ENCODE measurements around the gene TMEM198.

TMEM198 gene

DNA sequence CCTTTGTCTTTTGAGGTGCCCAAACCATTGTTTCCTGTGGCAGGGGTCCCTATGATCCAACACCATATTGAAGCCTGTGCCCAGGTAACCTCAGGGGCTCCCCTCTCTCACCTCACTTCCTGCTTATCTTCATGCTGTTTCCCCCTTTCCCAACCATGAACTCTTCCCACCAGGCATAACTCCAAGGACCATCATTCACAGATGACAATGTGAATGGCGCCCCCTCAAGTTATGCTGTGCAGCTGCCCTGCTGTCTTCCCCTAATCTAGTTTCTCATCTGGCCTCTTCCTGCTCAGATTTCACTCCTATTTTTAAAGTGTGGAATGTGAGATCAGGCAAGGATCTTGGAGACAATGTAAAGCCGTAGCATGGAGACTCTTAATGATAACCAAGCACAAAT, 43.7 kb upstream of the TMEM198 start:
- Histone ChIP-seq H3K9ac (ENCODE audit: low read length) (no peak overlapping the region), H3K27ac (ENCODE audit: low read depth, low read length) (no peak overlapping the region), H3K9me3 (ENCODE audit: low read length) (no peaks in the 10 kb centered on the region), H3K4me1 (ENCODE audit: insufficient read depth, low read length) (peaks cover 35% of the 10 kb centered on the region), H3K4me3 (ENCODE audit: low read depth in 1 of 2, low read length in 2 of 2) (no peak overlapping the region), H3K36me3 (ENCODE audit: insufficient read depth, low read length) (peaks cover 30% of the 10 kb centered on the region), H3K27me3 (ENCODE audit: control insufficient read depth in 1 of 2, insufficient read depth in 2 of 2, low read length in 2 of 2) (no peaks in the 10 kb centered on the region)

DNA sequence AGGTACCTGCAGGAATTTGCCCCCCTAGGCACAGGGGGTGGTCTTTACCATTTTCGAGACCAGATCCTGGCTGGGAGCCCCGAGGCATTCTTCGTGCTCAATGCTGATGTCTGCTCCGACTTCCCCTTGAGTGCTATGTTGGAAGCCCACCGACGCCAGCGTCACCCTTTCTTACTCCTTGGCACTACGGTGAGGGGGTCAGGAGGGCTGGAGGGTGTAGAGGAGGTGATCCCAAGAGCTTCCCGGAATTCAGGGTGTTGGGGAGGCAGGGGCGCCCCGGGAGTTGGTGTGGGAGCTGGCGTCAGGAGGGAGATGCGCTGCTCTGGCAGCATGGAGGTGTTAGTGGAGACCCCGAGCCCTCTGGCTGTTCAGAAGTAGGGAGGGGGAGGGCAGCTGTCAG, 42.0 kb upstream of the TMEM198 start:
- H3K9ac ChIP-seq (ENCODE audit: low read length) = no peak overlapping the region
- H3K4me3 ChIP-seq (ENCODE audit: low read depth in 1 of 2, low read length in 2 of 2) = no peak overlapping the region
- peaks cover 20% of the 10 kb centered on the region for H3K4me1 ChIP-seq (ENCODE audit: insufficient read depth, low read length)
- H3K36me3 ChIP-seq (ENCODE audit: insufficient read depth, low read length) = peaks cover 43% of the 10 kb centered on the region
- no peaks in the 10 kb centered on the region for H3K9me3 ChIP-seq (ENCODE audit: low read length)
- no peaks in the 10 kb centered on the region for H3K27me3 ChIP-seq (ENCODE audit: control insufficient read depth in 1 of 2, insufficient read depth in 2 of 2, low read length in 2 of 2)
- H3K27ac ChIP-seq (ENCODE audit: low read depth, low read length) = no peak overlapping the region

- H3K27me3 ChIP-seq (ENCODE audit: control insufficient read depth in 1 of 2, insufficient read depth in 2 of 2, low read length in 2 of 2) = no peaks in the 10 kb centered on the region
- H3K9me3 ChIP-seq (ENCODE audit: low read length) = no peaks in the 10 kb centered on the region
- no peak overlapping the region for H3K27ac ChIP-seq (ENCODE audit: low read depth, low read length)
- H3K4me1 ChIP-seq (ENCODE audit: insufficient read depth, low read length) = peaks cover 12% of the 10 kb centered on the region
- peaks cover 43% of the 10 kb centered on the region for H3K36me3 ChIP-seq (ENCODE audit: insufficient read depth, low read length)
- no peak overlapping the region for H3K4me3 ChIP-seq (ENCODE audit: low read depth in 1 of 2, low read length in 2 of 2)
- H3K9ac ChIP-seq (ENCODE audit: low read length) = no peak overlapping the region
Measured at GRCh38 chr2:219502618-219503017, 41.2 kb upstream of the TMEM198 start.

- Histone ChIP-seq H3K4me1 (ENCODE audit: insufficient read depth, low read length) (peaks cover 13% of the 10 kb centered on the region), H3K36me3 (ENCODE audit: insufficient read depth, low read length) (peaks cover 43% of the 10 kb centered on the region)
Measured at GRCh38 chr2:219505585-219505984, 38.2 kb upstream of the TMEM198 start.

GRCh38 chr2:219506153-219506801, 37.6 kb upstream of the TMEM198 start:
- no peak overlapping the region for H3K27ac ChIP-seq (ENCODE audit: low read depth, low read length)
- H3K27me3 ChIP-seq (ENCODE audit: control insufficient read depth in 1 of 2, insufficient read depth in 2 of 2, low read length in 2 of 2) = peaks cover 0 to 11% of the 10 kb centered on the region in 2 donors
- H3K36me3 ChIP-seq (ENCODE audit: insufficient read depth, low read length) = peaks cover 43% of the 10 kb centered on the region
- H3K4me1 ChIP-seq (ENCODE audit: insufficient read depth, low read length) = peaks cover 13% of the 10 kb centered on the region
- no peak overlapping the region for H3K9ac ChIP-seq (ENCODE audit: low read length)
- no peaks in the 10 kb centered on the region for H3K9me3 ChIP-seq (ENCODE audit: low read length)
- H3K4me3 ChIP-seq (ENCODE audit: low read depth in 1 of 2, low read length in 2 of 2) = no peak overlapping the region

More at GRCh38 chr2:219505585-219505984, 38.2 kb upstream of the TMEM198 start:
- no peak overlapping the region for H3K27ac ChIP-seq (ENCODE audit: low read depth, low read length)
- peaks cover 0 to 6% of the 10 kb centered on the region in 2 donors for H3K27me3 ChIP-seq (ENCODE audit: control insufficient read depth in 1 of 2, insufficient read depth in 2 of 2, low read length in 2 of 2)
- H3K9ac ChIP-seq (ENCODE audit: low read length) = no peak overlapping the region
- H3K9me3 ChIP-seq (ENCODE audit: low read length) = no peaks in the 10 kb centered on the region
- no peak overlapping the region for H3K4me3 ChIP-seq (ENCODE audit: low read depth in 1 of 2, low read length in 2 of 2)

DNA sequence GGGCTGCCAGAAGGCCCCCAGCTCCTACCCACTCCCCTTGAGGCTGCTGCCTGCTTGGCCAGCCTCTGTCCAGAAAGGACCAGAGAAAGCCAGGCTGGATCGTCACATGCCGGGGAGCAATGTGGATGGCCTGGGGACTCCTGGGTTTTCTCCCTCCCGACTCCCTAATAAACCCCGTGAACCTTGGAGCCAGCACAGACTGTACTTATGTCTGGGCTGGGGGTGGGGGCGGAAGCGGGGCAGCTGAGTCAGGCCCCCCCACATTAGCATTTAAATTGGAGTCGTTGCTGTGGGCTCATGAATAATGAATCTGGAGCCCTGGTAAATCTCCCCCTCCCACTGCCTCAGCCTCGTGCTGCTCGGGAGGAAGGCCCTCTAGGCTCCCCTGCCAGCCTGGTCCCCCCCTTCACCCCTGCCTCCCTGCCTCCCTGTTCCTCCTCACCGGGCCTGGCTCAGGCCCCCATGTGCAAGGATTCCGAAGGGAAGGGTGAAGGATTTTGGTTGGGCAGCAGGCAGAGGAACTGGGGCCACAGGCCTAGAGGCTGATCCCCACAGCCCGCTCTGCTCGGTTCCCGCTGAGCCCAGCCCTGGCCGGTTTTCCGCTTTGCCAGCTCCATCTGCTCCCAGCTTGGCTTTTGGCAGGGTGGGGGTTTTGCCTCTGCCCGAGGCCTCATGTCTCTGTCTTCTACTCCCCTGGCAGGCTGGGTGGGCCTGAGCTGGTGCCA, 36.9 kb upstream of the TMEM198 start:
- Histone ChIP-seq H3K36me3 (ENCODE audit: insufficient read depth, low read length) (peaks cover 37% of the 10 kb centered on the region), H3K9ac (ENCODE audit: low read length) (no peak overlapping the region), H3K27ac (ENCODE audit: low read depth, low read length) (no peak overlapping the region), H3K4me3 (ENCODE audit: low read depth in 1 of 2, low read length in 2 of 2) (no peak overlapping the region), H3K4me1 (ENCODE audit: insufficient read depth, low read length) (peaks cover 13% of the 10 kb centered on the region), H3K27me3 (ENCODE audit: control insufficient read depth in 1 of 2, insufficient read depth in 2 of 2, low read length in 2 of 2) (peaks cover 0 to 11% of the 10 kb centered on the region in 2 donors), H3K9me3 (ENCODE audit: low read length) (no peaks in the 10 kb centered on the region)

GRCh38 chr2:219507581-219508443, 36.0 kb upstream of the TMEM198 start:
- Histone ChIP-seq H3K4me3 (ENCODE audit: low read depth in 1 of 2, low read length in 2 of 2) (no peak overlapping the region), H3K9me3 (ENCODE audit: low read length) (no peaks in the 10 kb centered on the region), H3K36me3 (ENCODE audit: insufficient read depth, low read length) (peaks cover 35% of the 10 kb centered on the region), H3K4me1 (ENCODE audit: insufficient read depth, low read length) (peaks cover 13% of the 10 kb centered on the region), H3K27me3 (ENCODE audit: control insufficient read depth in 1 of 2, insufficient read depth in 2 of 2, low read length in 2 of 2) (peaks cover 0 to 15% of the 10 kb centered on the region in 2 donors), H3K9ac (ENCODE audit: low read length) (no peak overlapping the region), H3K27ac (ENCODE audit: low read depth, low read length) (no peak overlapping the region)

- H3K4me3 ChIP-seq (ENCODE audit: low read depth in 1 of 2, low read length in 2 of 2) = no peak overlapping the region
- peaks cover 13% of the 10 kb centered on the region for H3K4me1 ChIP-seq (ENCODE audit: insufficient read depth, low read length)
- H3K27me3 ChIP-seq (ENCODE audit: control insufficient read depth in 1 of 2, insufficient read depth in 2 of 2, low read length in 2 of 2) = peaks cover 0 to 21% of the 10 kb centered on the region in 2 donors
- no peak overlapping the region for H3K27ac ChIP-seq (ENCODE audit: low read depth, low read length)
- H3K9me3 ChIP-seq (ENCODE audit: low read length) = no peaks in the 10 kb centered on the region
- H3K36me3 ChIP-seq (ENCODE audit: insufficient read depth, low read length) = peaks cover 31% of the 10 kb centered on the region
- H3K9ac ChIP-seq (ENCODE audit: low read length) = no peak overlapping the region
Measured at GRCh38 chr2:219508444-219508734, 35.4 kb upstream of the TMEM198 start.

- no peak overlapping the region for H3K27ac ChIP-seq (ENCODE audit: low read depth, low read length)
Measured at GRCh38 chr2:219508971-219509779, 34.7 kb upstream of the TMEM198 start.

DNA sequence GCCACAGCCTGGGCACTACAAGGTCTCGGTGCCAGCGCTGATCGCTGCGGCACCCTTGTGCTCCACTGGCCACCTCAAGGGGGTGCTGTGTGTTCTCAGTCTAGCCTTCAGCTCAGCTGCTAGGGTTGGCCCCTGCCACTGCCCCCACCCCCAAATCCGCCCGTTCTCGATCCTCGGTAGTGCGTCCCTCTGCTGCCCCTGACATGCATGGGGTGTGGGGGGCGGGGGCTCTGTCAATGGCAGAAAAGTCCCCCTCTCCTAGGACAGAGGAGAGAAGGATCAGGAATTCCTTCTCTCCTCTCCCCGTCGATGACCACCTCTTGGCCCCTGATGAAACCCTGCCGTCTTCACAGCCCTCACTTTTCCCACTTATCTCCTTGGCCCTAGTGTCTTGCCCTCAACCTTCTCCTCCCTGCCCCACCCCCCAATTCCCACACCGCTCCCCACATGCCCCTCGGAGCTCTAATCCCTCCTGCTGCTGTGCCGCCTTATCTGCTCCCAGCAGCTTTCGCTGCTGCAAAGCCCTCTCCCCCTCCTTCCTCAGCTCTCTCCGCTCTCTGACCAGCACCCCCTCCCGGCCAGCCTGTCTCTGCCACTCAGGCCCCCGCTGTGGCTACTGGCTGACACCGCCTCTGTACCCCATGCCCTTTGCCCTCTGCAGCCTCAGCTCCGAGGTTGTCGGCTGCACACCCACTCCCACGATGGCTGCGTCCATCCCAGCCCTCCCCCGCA, 33.9 kb upstream of the TMEM198 start:
- peak overlapping the region in 1 of 2 donors; percentile 53 for H3K4me3 ChIP-seq (ENCODE audit: low read depth in 1 of 2, low read length in 2 of 2)
- H3K27me3 ChIP-seq (ENCODE audit: control insufficient read depth in 1 of 2, insufficient read depth in 2 of 2, low read length in 2 of 2) = peaks cover 0 to 30% of the 10 kb centered on the region in 2 donors
- H3K9me3 ChIP-seq (ENCODE audit: low read length) = no peaks in the 10 kb centered on the region
- H3K27ac ChIP-seq (ENCODE audit: low read depth, low read length) = no peak overlapping the region
- H3K36me3 ChIP-seq (ENCODE audit: insufficient read depth, low read length) = peaks cover 15% of the 10 kb centered on the region
- H3K4me1 ChIP-seq (ENCODE audit: insufficient read depth, low read length) = peaks cover 13% of the 10 kb centered on the region
- no peak overlapping the region for H3K9ac ChIP-seq (ENCODE audit: low read length)

More at GRCh38 chr2:219508971-219509779, 34.7 kb upstream of the TMEM198 start:
- Histone ChIP-seq H3K9ac (ENCODE audit: low read length) (no peak overlapping the region), H3K36me3 (ENCODE audit: insufficient read depth, low read length) (peaks cover 23% of the 10 kb centered on the region), H3K4me1 (ENCODE audit: insufficient read depth, low read length) (peaks cover 13% of the 10 kb centered on the region), H3K9me3 (ENCODE audit: low read length) (no peaks in the 10 kb centered on the region), H3K4me3 (ENCODE audit: low read depth in 1 of 2, low read length in 2 of 2) (peak overlapping the region in 1 of 2 donors; percentile 53), H3K27me3 (ENCODE audit: control insufficient read depth in 1 of 2, insufficient read depth in 2 of 2, low read length in 2 of 2) (peaks cover 0 to 24% of the 10 kb centered on the region in 2 donors)

All from muscle layer of colon (tissue), 2 donors.